UCSD-AML1 (cell line): Measurements from ENCODE around the gene TIGD6.

Source experiments
- DNase-seq: peaks from one replicate; lab custom pipeline; 2025; ENCODE audit not compliant: unreplicated experiment; lab: John Stamatoyannopoulos, UW

TIGD6 gene

GRCh38 chr5:149981206-149981605 is 19.2 kb downstream of the TIGD6 start:
- no peak for DNase-seq

- DNase-seq = no peak
These were observed 20.6 kb downstream of the TIGD6 start for GRCh38 chr5:149979896-149980295.

GRCh38 chr5:149975409-149975808 is 25.0 kb downstream of the TIGD6 start:
- no peak for DNase-seq

DNA sequence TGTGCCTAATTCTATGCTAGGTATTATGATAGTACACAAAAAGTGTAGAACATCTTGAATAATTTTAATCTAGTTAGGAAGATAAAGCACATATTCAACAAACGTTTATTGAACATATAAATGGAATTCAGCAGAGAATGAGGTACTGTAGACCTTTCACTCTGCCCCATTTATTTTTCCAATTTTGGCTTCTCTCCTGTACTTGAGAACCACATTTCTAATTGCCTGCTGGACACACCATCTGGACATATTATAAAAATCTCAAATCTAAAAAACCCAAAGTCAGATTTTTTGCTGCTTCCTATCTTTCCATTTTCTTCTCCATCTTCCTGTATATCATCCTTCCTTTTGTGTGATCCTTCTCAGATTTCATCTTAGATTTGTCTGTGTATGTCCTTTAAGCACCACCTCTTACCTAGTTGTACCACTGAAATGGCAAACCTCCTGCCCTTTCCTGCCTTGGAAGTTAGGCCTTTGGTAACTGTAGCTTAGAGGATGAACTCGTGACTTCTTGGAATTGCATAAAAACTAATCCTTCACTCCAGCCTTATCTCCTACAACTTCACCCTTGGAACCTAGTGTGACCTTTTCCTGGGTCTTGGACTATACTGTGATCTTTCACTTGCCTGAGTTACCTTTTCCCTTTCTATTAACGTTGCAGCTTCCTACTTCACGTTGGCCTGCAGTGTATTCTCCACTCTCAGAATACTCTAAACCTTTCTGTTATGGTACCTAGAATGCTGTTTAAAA is 31.1 kb downstream of the TIGD6 start:
- no peak for DNase-seq

GRCh38 chr5:149966946-149967345 is 33.5 kb downstream of the TIGD6 start:
- DNase-seq = no peak

- no peak for DNase-seq
These were observed 36.7 kb downstream of the TIGD6 start for GRCh38 chr5:149963729-149964128.

DNA sequence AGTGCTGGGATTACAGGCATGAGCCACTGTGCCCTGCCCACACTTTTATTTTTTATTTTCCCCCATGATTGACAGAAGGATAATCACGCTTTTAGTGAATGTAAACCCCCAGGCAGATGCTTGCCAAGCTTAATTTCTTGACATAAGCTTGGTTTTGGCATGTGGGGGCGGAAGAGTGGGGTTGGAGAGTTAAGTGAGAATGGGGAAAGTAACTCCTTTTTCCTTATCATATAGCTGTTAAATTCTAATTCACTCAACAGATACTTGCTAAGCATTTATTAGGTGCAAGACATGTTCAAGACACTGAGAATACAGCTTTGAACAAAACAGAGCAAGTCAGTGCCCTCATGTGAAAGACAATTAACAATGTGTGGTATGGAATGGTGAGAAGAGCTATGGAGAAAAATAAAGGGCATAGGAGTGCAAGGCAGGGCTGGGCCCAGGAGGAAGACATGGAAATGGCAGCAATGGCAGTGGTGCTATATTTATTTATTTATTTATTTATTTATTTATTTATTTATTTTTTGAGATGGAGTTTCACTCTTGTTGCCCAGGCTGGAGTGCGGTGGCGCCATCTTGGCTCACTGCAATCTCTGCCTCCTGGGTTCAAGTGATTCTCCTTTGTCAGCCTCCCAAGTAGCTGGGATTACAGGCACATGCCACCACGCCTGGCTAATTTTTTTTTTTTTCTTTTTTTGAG is 37.7 kb downstream of the TIGD6 start:
- no peak for DNase-seq

- DNase-seq = no peak
These were observed 38.5 kb downstream of the TIGD6 start for GRCh38 chr5:149961957-149962409.

DNA sequence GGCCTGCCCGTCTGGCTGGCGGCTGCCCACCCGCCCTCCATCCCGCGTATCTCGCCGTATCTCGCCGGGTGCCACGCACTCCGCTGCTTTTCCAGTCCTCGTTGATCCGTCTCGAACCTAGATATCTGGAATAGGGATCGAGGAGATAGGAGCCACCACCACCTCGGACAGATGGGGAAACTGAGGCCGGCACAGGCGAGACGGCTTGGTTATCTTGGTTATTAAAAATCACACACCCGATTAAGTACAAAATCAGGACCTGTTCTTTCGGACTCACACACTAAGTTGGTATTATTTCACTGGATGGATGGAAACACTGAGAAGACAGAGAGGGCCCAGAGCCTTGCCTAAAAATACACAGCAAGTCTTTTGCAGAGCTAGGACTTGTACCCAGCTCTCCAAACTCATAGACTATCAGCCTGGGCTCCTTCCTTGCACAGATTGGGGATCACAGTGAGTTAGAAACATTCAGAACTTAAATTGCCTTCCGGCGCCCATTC is 39.2 kb downstream of the TIGD6 start:
- no peak for DNase-seq

DNA sequence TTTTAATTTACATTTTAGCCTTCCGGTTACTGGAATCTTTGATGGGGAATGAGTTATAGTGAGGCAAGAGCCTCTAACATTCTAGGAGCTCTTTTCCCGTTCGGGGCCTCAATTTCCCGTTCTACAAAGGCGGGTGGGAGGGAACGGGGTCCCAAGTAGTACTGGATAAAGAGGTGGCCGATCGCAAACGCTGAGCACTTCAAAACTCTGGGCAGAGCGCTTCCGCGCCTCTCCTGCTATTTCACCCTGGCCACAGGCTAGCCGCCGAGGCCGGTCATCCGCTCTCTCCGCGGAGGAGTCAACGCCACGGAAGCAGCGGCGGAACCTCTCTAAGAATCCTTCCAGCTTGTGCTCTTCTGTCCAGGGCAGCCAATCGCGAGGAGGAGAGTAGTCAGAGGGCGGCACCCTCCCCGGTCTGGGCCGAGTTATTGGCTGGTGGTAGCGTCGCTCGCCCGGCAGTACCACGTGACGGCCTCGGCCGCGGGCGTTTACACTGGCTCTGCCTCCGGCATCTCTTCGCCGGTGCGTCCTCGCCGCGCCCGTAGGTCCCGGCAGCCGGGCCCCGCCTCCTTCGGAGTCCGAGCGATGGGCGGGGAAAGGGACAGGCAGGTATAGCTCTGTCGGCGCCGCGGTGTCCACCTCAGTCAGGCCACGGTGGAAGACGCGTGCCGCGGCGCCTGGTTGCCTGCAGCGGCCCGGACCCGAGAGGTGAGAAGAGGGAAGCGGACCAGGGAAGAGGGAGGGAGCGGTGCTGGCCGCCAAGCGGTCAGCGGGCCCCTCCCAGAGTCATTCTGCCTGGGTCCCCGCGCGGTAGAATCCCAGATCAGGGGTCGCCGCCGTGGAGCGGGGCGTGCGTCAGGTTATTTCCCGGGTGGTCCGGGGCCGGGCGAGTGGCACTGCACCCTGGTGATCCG is 39.9 kb downstream of the TIGD6 start, which contains the start of gene SLC26A2:
Gene SLC26A2 (plus strand): TSS at position 487 of the 914 bp plus-strand sequence. CDS start 16,895 bp downstream, outside the sequence.
- DNase-seq = peak; percentile 96

GRCh38 chr5:149959406-149960236 is 40.8 kb downstream of the TIGD6 start:
- DNase-seq = no peak

DNA sequence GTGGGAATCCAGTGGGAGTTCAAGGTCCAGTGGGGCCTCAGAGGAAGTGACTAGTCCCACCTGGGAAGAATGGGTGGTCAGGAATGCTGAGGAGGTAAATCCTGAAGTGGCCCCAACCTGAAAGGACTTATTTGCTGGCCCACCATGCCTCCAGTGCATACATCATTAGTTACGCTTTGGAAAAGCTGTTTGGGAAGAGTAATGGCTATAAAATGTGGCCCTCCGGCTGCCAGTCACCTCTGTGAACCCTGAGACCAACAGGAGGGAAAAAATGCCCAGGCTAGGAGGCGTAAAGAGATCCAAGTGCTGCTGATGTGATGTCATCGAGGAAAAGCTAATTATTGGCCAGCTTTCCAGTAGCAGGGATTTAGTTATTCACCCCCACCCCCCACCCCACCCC is 42.6 kb downstream of the TIGD6 start:
- no peak for DNase-seq

DNA sequence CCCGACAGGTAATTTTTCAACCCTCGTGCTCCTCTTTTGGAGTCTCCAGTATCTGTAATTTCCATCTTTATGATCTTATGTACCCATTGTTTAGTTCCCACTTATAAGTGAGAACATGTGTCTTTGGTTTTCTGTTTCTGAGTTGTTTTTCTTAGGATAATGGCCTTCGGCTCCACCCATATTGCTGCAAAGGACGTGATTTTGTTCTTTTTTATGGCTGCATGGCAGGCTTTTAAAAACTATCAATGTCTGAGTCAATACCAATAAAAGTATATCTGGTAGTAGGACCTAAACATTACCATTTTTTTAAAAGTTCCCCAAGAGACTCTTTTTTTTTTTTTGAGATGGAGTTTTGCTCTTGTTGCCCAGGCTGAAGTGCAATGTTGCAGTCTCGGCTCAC is 43.8 kb downstream of the TIGD6 start:
- DNase-seq = no peak

DNA sequence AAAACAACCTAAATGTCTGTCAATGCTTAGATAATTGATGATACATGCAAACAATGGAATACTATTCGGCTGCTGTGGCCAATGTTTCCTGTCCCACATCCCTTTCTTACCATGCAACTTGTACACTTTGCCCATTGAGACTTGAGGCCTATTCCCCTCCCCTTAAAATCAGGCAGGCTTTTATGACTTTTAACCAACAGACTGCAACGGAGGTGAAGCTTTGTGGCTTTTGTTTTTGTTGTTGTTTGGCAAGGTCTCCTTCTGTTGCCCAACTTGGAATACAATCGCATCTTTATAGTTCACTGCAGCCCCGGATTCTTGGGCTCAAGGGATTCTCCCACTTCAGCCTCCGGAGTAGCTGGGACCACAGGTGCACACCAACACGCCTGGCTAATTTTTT is 45.7 kb downstream of the TIGD6 start:
- DNase-seq = no peak

DNA sequence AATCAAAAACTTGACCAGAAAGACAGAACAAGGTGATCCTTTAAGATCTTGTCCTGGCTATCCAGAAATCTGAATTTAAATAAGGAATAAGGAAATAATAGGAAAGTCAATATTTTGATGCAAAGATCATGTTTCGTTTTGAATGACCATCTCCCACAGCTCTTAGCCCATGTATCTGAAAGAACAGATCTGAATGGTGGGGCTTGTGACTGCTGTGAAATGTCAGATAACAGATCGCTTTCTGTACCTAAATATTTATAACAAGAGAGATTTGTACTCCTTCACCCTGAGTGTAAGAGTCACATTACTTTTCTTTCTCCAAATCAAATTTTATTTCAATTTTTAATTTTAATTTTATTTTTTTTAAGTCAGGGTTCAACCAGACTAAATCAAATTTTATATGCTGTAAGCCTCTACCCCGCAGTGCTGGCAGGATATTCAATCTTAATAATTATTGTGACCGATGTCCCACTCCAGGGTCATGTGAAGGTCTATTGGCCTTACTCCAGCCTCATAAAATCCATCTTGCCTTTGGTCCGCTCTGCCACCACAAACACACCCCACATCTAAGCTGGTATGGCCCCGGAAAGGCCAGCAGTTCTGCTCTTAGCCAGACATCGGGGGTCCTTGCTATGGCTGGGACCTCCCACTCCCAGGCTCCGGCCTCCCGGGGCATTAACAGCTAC is 46.9 kb downstream of the TIGD6 start:
- DNase-seq = no peak

DNA sequence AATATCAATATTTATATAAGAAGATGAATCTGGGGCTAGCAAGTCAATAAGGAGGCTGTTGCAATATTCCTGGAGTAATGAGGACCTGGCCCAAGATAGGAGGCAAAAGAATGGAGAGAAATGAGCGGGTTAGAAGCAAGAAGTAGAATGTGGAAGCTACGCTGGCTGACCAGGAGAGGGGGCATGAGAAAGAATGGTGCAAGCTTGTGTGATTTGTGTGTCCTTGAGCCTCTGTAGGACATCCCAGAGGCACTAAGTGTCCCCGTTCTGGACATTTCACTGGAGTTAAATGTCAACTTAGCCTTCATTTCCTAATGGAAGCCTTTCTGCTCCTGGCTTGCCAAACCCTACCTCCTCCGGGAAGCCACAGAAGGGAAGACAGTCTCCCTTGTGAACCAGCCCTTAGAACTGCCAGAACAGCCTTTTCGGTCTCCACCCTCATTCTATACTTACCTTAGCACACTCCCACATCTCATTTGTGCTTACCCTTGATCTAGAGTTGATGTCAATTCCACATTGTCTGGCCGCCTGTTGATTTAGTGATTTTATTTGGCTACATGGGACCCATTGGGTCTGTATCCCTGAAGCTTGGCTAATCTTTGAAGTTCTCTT is 49.2 kb downstream of the TIGD6 start:
- DNase-seq = no peak

GRCh38 chr5:149948993-149949392 is 51.5 kb downstream of the TIGD6 start:
- DNase-seq = no peak

DNA sequence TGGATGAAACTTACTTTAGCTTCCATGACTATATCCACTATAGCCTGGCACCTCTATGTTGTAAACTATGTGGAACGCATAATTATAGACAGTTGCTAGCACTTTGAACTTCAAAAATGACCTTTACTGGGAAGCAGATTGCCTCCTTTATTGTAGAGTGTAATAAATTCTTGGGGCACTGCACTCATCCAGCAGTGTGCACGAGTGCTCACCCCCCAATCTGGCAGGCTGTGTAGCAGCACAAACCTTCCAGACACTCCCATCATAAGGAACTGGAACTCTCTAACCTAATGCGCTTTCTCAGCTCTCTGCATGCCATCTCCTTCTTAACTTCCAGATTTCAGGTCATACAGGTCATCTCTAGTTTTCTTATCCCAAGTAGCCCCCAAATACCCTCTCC is 54.3 kb downstream of the TIGD6 start:
- DNase-seq = no peak

DNA sequence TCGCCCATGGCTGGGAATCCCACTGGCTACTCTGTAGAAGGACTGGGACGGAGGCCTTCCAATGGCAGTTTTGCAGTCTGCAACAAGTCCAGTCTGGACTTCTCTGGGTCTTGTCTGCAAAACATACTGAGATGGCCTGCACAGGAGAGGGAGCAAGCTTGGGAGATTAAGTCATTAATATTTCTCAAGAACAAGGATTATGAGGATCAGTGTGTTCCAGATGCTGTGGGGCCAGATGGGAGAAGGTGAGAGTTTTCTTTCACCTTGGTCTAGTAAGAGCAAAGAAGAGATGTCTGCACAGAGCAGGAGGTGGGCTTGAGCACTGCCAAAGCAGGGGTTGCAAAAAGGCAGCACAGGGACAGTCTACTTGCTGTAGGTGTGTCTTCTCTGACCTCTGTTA is 55.8 kb downstream of the TIGD6 start, which contains the start of gene PDE6A:
Gene PDE6A (minus strand): TSS at position 128 of the 400 bp plus-strand sequence. CDS start 120 bp downstream, at position 8.
- no peak for DNase-seq
